Endothelial cell of umbilical vein (primary cell): Measurements from ENCODE around the gene CAMK2D. TPM values are rescaled to one million over a fixed set of nuclear protein-coding genes. Genes with fewer than 3 reads are reported as not detected.

ENCODE experiments used
- BruUV-seq: library from RNA; stranded (reverse); fragments of 400-500 nt; replicated peaks from 2 replicates; lab custom pipeline; 2021; lab: Mats Ljungman, UMichigan
- CTCF ChIA-PET: fragments of 300-600, 350-600 bp; sonication (Branson Sonifier 250); formaldehyde crosslinking; loops from one replicate; lab custom pipeline; 2021; ENCODE audit warnings: antibody characterized with exemption, inconsistent platforms; lab: Charles Lee
- POLR2A ChIA-PET: fragments of 300-600, 350-600 bp; sonication (Branson Sonifier 250); formaldehyde crosslinking; loops from one replicate; lab custom pipeline; 2021; ENCODE audit warnings: antibody characterized with exemption, inconsistent platforms; lab: Charles Lee
- DNase-seq: peaks from one replicate; pipeline ENCODE4 v3.0.0-alpha.2; 2011; ENCODE audit warnings: low read depth, low spot score
- FAIRE-seq: peaks from 2 replicates; lab custom pipeline; 2011; peaks lifted over from hg19 to GRCh38; lab: Jason Lieb, UNC
- H2AFZ ChIP-seq: 2 replicates; pipeline ENCODE4 v1.6.0; 2012; ENCODE audit warnings: low read depth, low read length, control low read depth, inconsistent platforms
- H3K27ac ChIP-seq: 2 replicates; pipeline ENCODE4 v1.5.1; 2011; ENCODE audit warnings: low read depth, mild to moderate bottlenecking, control low read depth, low read length, moderate library complexity; ENCODE audit not compliant: insufficient read depth
- H3K27me3 ChIP-seq, 2 experiments: 2 replicates each; pipeline versions ENCODE4 v1.6.0 to v1.6.1; 2011; ENCODE audit warnings: low read length in 2 of 2, mixed read lengths in 1 of 2; ENCODE audit not compliant: control insufficient read depth in 2 of 2, insufficient read depth in 2 of 2
- H3K36me3 ChIP-seq, 2 experiments: 2 replicates in 1 of 2; 3 replicates in 1 of 2; pipeline ENCODE4 v1.5.1; 2011; ENCODE audit warnings: low read length in 2 of 2, mild to moderate bottlenecking in 1 of 2, moderate library complexity in 1 of 2; ENCODE audit not compliant: control insufficient read depth in 2 of 2, insufficient read depth in 2 of 2; ENCODE audit errors: extremely low read depth in 1 of 2
- H3K4me1 ChIP-seq: 3 replicates; pipeline ENCODE4 v1.5.1; 2011; ENCODE audit warnings: mild to moderate bottlenecking, low read length; ENCODE audit not compliant: control insufficient read depth, insufficient read depth; ENCODE audit errors: extremely low read depth
- H3K4me2 ChIP-seq: 2 replicates; pipeline ENCODE4 v1.6.1; 2011; ENCODE audit warnings: low read length, control low read depth, mixed read lengths; ENCODE audit not compliant: insufficient read depth
- H3K4me3 ChIP-seq, 3 experiments: fragments of 200-600 bp in 1 of 3; sonication (generic), shearing (Covaris generic) in 1 of 3; replicated peaks in 1 of 3; 2 replicates each; pipeline ENCODE4 v1.5.1; 2011 to 2016; ENCODE audit warnings: control low read depth in 3 of 3, low read length in 3 of 3, mild to moderate bottlenecking in 2 of 3, inconsistent platforms in 1 of 3, low read depth in 1 of 3, moderate library complexity in 1 of 3; ENCODE audit not compliant: insufficient read depth in 1 of 3
- H3K79me2 ChIP-seq: 2 replicates; pipeline ENCODE4 v1.6.0; 2012; ENCODE audit warnings: low read length, inconsistent platforms; ENCODE audit not compliant: control insufficient read depth, insufficient read depth
- H3K9ac ChIP-seq: replicated peaks from 2 replicates; pipeline ENCODE3; 2011; ENCODE audit warnings: low read length, control low read depth; ENCODE audit not compliant: insufficient read depth; ENCODE audit errors: extremely low read depth
- H3K9me1 ChIP-seq: replicated peaks from 3 replicates; pipeline ENCODE4 v1.6.0; 2011; ENCODE audit warnings: mild to moderate bottlenecking, low read length; ENCODE audit not compliant: control insufficient read depth, insufficient read depth; ENCODE audit errors: extremely low read depth
- H3K9me3 ChIP-seq: replicated peaks from 2 replicates; pipeline ENCODE4 v1.5.1; 2012; ENCODE audit warnings: low read length, inconsistent platforms; ENCODE audit not compliant: control insufficient read depth, insufficient read depth
- H4K20me1 ChIP-seq: replicated peaks from 2 replicates; pipeline ENCODE3; 2011; ENCODE audit warnings: mild to moderate bottlenecking, low read length; ENCODE audit not compliant: control insufficient read depth, insufficient read depth; ENCODE audit errors: extremely low read depth
- CTCF ChIP-seq, 2 donors: IDR thresholded peaks; 1 replicate in 1 of 2; 2 replicates in 1 of 2; pipeline ENCODE4 v1.5.1; 2011; ENCODE audit warnings: low read length in 2 of 2, mild to moderate bottlenecking in 2 of 2, moderate library complexity in 2 of 2, control low read depth in 1 of 2, inconsistent platforms in 1 of 2, low read depth in 1 of 2; ENCODE audit not compliant: insufficient read depth in 1 of 2; ENCODE audit errors: extremely low read depth in 1 of 2
- EZH2 ChIP-seq: IDR thresholded peaks from 2 replicates; pipeline ENCODE4 v1.6.1; 2012; ENCODE audit warnings: borderline replicate concordance, low read depth, mild to moderate bottlenecking, moderate library complexity, low read length, inconsistent platforms; ENCODE audit not compliant: severe bottlenecking
- FOS ChIP-seq: IDR thresholded peaks from 2 replicates; pipeline ENCODE4 v1.6.1; 2011; ENCODE audit warnings: mild to moderate bottlenecking, low read length, moderate library complexity, borderline replicate concordance; ENCODE audit not compliant: insufficient read depth
- GATA2 ChIP-seq: IDR thresholded peaks from 2 replicates; pipeline ENCODE4 v1.7.0; 2011; ENCODE audit warnings: low read depth, mild to moderate bottlenecking, moderate library complexity, mixed read lengths, low read length; ENCODE audit not compliant: insufficient read length, insufficient read depth
- JUN ChIP-seq: IDR thresholded peaks from 2 replicates; pipeline ENCODE4 v1.6.1; 2011; ENCODE audit warnings: borderline replicate concordance, low read depth; ENCODE audit not compliant: insufficient read length, insufficient read depth
- MYC ChIP-seq: IDR thresholded peaks from one replicate; pipeline ENCODE4 v1.6.1; 2011; ENCODE audit warnings: mild to moderate bottlenecking, low read depth, low read length
- POLR2A ChIP-seq: IDR thresholded peaks from 2 replicates; pipeline ENCODE4 v1.6.1; 2012; ENCODE audit warnings: low read depth, mild to moderate bottlenecking, control low read depth, low read length
- POLR2AphosphoS5 ChIP-seq: IDR thresholded peaks from 2 replicates; pipeline ENCODE4 v1.6.1; 2012; ENCODE audit warnings: low read depth, mild to moderate bottlenecking, control low read depth, low read length, moderate library complexity; ENCODE audit not compliant: insufficient read depth
- dilution Hi-C: fragments of 300-500 bp; cut with MboI; formaldehyde crosslinking; loops from one replicate; pipeline ENCODE4 v1.15.0; 2019; ENCODE audit warnings: low sequenced_read_pairs; ENCODE audit not compliant: extremely low pct_ligation_motif_present
- intact Hi-C: fragments of 100-400 bp; cut with micrococcal nuclease; formaldehyde crosslinking; loops from one replicate; pipeline ENCODE4 v1.10.0; 2022
- polyA plus RNA-seq, 4 experiments: library from polyadenylated mRNA; depleted of rRNA in 3 of 4; stranded (reverse) in 3 of 4; unstranded in 1 of 4; fragments of >200 nt; gene quantifications; 2 replicates each; pipeline versions ENCODE4 v1.2.1 to v1.2.3, GENCODE V29; 2011 to 2012; ENCODE audit warnings: missing spikeins in 1 of 4
- total RNA-seq: library from RNA; stranded (reverse); gene quantifications from 2 replicates; pipeline ENCODE4 v1.2.3, GENCODE V29; 2021
- TF ChIP-seq, protein P1 (sequence below): IDR thresholded peaks from 2 replicates; pipeline ENCODE4 v1.6.1; 2011; ENCODE audit not compliant: insufficient read depth, insufficient read length

CAMK2D gene
- total and polyA plus RNA-seq, 2 donors (not counting 3 experiments of a cell fraction or from before 2014, with no cell fraction given) = 10.4 to 30.7 TPM

GRCh38 chr4:113741956-113742355, 19.6 kb downstream of the CAMK2D start:
- ChIA-PET CTCF (no interaction called here), POLR2A (no interaction called here)
- dilution Hi-C loops (no loop called here), intact Hi-C loops (no loop called here)
- DNase-seq (no peak), FAIRE-seq (no peak)
- H3K4me3 ChIP-seq = no peak overlapping the region
- H2AFZ ChIP-seq = no peak overlapping the region
- H3K27ac ChIP-seq = no peak overlapping the region
- no peaks in the 10 kb centered on the region for H4K20me1 ChIP-seq
- no peaks in the 10 kb centered on the region for H3K79me2 ChIP-seq
- no peaks in the 10 kb centered on the region for H3K27me3 ChIP-seq
- H3K36me3 ChIP-seq = peaks cover 0 to 3% of the 10 kb centered on the region in 2 experiments
- H3K4me1 ChIP-seq = no peaks in the 10 kb centered on the region
- no peaks in the 10 kb centered on the region for H3K9me1 ChIP-seq
- no peaks in the 10 kb centered on the region for H3K9me3 ChIP-seq
- no peak overlapping the region for H3K9ac ChIP-seq
- TF ChIP-seq FOS (no peak), GATA2 (no peak), CTCF (IDR thresholded peaks at IDR 0.05; ENCODE audit: extremely low read depth in 1 of 2, insufficient read depth in 1 of 2, low read depth in 1 of 2, low read length in 2 of 2) (no peak), JUN (no peak), MYC (no peak), POLR2A (no peak), POLR2AphosphoS5 (no peak), EZH2 (no peak)
- TF ChIP-seq, protein P1, sequence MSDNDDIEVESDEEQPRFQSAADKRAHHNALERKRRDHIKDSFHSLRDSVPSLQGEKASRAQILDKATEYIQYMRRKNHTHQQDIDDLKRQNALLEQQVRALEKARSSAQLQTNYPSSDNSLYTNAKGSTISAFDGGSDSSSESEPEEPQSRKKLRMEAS = no peak
- BruUV-seq = no TSS peak
- H3K4me2 ChIP-seq = no peak overlapping the region
